HG03342 (cell line): ENCODE results near the gene NKIRAS2.

Experiments
- ATAC-seq: cut with Tn5 transposase; IDR thresholded peaks from one replicate; pipeline ENCODE4 v1.9.1; 2021; ENCODE audit warnings: mild to moderate bottlenecking, moderate library complexity; ENCODE audit not compliant: unreplicated experiment

NKIRAS2 gene

DNA sequence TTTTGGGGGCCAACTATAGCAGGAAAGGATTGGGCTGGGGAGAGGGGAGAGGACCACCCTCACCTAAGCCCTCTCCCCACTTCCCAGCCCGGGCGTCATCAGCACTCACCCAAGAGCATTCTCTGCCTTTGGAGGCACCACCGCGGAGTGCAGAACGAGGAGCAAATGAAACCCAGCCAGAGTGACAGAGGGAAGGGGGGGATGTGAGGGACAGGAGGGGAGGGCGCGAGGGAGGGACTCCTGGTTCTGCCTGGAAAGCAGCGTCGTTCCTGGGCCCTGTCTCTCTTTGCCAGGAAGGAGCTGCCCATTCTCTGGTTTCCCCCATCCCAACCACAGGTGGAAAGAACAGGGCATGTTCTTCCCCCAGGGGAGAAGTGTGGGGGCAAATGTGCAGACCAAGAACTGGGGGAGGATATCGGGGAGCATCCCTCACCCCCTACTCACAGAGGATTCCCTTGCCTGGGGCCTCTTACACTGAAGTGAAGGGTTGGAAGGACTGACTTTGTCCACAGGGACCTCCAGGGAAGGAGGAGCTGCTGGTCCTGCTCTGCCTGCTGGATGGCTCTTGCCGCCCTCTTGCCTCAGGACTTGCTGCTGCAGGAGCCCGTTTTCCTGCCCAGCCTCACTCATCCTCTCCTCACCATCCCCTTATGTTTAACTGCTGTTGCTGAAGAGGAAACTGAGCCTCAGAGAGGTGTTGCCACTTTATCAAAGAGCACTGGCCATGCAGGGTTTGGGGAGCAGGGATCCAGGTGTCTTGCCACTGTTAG, 34.0 kb downstream of the NKIRAS2 start:
- no peak for ATAC-seq

DNA sequence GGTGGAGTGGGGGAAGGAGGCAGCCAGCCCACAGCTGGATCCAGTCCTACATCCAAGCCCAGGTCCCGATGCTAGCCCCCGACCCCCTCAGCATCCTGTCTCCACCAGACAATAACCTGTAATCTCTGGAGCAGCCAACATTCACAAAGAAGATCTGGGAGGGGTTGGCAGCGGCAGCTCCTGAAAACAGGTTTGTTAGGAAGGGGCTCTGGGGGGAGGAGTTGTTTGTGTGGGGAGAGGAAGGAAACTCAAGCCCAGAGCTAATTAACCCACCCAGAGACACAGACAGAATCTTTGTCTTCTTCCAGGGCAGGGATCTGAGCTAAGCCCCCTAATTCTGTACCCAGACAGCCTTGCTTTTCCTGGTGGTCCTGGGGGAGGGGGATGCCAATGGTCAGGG, 35.1 kb downstream of the NKIRAS2 start:
- no peak for ATAC-seq

DNA sequence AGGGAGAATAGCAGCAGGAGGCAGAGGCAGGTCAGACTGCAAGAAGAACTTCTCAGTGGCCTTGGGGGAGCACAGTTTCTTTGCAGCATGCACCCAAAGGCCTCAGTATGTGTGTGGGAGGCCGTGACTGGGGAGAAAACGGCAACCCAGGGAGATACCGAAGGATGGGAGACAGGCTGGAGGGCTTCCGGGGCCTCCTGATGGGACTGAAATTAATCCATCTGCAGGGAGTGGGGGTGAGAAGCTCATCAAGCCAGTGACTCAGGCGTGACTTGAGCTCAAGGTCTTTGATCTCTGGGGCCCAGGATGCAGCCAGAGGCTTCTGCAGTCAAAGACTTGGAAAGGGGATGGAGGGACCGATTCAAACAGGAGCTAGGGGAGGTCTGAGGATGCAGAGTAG, 35.6 kb downstream of the NKIRAS2 start:
- no peak for ATAC-seq

DNA sequence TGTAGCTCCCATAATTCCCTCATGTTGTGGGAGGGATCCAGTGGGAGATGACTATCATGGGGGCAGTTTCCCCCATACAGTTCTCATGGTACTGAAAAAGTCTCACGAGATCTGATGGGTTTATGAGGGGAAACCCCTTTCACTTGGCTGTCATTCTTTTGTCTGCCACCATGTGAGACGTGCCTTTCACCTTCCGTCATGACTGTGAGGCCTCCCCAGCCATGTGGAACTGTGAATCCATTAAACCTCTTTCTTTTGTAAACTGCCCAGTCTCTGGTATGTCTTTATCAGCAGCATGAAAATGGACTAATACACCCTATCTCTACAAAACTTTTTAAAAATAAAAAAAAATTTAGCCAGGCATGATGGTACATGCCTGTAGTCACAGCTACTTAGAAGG, 36.7 kb downstream of the NKIRAS2 start:
- ATAC-seq, result no peak

DNA sequence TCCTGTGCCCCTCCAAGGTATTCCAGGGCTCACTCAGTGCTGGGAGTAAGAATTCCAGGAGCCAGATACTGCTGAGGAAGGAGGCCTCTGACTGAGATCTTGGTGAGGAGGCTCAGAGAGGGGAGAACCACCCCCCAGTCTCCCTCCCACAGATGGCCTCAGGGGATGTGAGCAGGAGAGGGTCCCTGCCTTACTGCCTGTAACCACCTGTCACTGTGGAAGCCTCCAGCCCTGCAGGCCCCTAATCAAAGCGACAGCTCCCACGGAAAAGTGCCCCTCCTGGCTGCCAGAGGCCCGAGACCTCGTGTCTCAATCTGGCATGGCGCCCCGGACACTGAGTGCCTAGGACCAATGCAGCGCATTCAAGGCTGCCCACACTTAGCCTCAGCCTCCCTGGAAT, 38.2 kb downstream of the NKIRAS2 start:
- ATAC-seq, result no peak

DNA sequence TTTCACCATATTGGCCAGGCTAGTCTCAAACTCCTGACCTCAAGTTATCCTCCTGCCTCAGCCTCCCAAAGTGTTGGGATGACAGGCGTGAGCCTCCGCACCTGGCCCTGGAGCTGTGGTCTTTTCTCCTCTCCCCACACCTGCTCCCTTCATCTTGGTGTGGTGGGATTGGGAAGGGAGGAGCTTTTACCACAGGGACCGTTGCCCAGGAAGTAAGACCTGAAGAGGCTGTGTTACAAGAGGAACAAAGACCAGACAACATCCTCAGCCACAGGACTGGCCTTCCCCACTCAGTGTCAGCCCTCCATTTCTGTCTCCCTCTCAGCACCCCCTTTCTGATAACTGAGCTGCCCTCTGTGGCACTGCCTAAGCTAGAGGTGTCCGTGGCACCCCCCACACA, 39.9 kb downstream of the NKIRAS2 start:
- ATAC-seq, result no peak

DNA sequence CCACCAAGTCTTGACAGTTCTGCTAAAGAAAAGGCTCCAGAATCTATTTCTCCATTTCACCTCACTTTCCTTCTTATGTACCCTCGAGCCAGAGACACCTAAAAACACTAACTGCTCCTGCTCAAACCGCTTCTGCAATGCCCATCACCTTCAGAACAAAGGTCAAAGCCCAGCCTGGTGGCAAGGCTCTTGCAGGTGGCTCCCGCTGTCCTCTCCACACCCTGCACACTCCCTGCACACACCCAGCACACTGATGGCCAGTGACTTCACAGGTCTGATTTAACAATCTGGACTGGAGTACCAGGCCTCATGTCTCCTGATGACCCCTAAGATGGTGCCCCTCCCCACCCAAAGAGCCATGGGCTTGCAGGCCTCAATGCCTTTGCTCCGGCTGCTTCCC, 40.3 kb downstream of the NKIRAS2 start:
- ATAC-seq, result no peak

DNA sequence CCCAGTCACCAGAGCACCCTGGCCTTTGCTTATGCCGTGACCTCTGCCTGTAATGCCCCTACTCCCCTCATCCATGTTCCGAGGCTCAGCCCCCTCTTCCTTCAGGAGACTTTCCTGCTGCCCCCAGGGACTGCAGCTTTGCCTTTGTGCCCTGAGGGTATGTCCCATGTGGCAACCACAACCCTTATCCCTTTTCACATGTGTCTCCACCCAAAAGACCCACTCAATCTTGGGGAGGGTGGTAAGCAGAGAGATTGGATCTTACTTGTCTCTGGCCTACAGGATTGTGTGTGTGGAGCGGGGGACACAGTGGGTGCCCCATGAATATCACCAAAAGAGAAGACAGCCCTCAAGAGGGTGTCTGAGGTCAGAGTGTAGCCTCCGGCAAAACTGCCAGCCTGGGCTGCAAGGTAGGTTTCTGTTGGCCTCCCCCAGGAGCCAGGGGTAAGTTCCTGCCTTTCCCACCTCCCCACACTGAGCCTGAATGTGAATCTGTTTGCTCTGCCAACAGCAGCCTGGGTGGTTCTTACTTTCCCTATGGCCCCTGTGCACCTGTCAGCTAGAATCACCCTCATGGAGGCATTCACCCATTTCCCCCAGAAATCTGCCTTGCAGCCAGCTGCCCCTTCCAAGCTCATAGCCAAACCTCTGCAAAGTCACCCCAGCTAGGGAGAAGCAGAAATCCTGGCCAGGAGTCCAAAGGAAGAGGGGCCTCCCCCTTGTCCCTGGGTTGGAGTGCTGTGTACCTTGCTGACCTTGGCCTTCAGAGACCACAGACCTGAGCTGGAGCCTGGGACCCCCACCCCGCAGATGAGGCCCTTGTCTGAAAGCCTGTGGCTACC, 42.0 kb downstream of the NKIRAS2 start:
- ATAC-seq, result no peak

DNA sequence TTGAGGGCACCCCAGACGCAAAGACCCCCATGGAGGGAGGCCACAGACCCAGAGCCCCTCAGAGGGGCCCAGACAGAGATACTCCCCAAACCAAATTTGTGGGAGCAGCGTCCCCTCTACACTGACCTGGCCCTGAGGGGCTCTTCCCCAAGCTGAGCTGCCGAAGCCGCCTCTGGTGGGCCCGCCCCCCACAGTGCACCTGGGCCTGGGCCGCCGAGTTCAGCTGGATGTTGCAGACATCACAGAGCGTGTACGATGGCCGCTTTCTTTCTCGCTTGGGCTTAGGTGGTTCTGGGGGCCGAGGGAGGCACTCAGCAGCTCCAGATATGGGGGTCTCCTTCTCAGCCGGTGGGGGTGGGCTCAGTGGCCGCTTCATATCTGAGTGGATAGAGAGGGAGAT, 42.8 kb downstream of the NKIRAS2 start:
- no peak for ATAC-seq

DNA sequence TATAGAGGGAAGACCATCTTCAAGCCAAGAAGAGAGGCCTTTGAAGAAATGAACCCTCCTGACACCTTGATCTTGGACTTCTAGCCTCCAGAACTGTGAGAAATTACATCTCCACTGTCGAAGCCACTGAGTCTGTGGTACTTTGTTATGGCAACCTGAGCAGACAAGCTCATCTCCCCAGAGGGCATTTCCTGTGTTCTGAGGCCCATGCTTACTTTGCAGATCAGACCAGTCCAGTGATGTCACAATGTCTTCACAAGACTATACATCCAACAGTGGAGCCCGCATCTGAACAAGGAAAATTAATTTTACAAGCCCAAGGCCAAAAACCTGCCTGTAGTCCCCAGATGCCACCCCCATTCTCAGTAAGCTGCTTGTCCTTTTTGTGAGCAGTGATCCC, 45.3 kb downstream of the NKIRAS2 start:
- no peak for ATAC-seq

DNA sequence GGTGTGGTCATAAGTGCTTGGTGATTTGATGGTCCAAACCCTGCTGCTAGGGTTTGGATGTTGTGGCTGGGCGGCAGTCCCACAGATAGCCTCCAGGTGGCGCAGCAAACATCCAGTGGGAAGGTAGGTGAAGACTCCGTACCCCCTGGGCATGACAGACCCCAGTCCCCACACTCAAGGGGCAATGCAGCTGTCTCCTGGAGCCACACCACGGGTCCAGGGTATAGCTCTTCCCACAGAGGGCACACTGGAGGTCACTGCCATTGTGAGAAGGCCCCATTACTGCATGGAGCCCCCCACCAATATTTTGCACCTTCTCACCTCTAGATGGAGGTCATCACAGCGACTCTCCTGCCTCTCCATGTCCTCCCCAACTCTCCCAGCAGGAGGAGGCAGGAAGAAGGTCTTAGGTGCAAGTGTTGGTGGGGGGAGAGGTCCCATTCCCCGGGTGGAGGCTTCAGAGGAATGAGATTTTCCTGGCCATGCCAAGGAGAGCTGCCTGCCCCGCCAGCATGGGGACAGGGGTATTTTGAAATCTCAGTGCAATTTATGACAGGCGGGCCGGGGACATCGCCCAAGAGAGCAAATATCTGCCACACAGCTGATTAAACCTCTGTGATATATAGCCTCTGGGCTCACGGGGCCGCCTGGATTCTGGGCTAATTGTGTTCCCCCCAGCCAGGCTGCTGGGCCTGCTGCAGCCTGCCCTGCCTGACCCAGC, 47.6 kb downstream of the NKIRAS2 start:
- no peak for ATAC-seq

DNA sequence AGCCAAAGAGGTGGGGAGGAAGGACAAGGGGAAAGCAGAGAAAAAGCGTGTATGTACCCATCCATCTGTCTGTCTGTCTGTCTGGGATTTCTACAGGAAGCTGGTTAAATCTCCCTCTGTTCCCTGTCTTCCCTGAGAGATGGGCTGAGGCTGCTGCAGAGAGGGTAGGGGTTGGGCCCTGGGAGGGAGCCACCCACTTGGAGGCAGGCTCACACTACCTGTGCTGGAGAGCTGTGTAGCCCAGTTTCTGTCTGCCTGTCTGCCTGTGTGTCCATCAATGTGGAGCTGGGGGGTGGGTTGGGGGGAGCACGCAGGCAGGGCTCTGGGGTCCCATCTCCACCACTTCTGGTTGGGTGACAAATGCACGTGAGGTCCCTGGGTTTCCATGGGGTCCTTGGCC, 49.1 kb downstream of the NKIRAS2 start:
- ATAC-seq, result no peak

DNA sequence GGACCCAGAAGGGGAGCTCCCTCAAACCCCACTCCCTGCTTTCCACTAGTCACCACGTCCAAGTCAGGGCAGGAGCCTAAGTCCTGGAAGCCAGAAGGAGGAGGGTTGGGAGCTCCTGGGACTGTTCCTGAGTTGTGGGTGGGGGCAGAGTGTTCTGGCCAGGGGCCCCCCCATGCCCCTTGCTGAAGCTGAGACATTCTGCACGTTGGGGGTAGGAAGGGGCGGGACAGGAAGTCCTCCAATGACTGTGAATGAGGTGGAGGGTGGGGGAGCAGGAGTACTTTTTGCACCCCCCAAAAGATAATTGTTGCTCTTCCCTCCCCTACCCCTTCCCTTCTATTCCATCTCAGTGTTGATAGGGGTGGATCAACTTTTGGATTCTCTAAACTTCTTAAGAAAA, 51.9 kb downstream of the NKIRAS2 start:
- ATAC-seq, result no peak

DNA sequence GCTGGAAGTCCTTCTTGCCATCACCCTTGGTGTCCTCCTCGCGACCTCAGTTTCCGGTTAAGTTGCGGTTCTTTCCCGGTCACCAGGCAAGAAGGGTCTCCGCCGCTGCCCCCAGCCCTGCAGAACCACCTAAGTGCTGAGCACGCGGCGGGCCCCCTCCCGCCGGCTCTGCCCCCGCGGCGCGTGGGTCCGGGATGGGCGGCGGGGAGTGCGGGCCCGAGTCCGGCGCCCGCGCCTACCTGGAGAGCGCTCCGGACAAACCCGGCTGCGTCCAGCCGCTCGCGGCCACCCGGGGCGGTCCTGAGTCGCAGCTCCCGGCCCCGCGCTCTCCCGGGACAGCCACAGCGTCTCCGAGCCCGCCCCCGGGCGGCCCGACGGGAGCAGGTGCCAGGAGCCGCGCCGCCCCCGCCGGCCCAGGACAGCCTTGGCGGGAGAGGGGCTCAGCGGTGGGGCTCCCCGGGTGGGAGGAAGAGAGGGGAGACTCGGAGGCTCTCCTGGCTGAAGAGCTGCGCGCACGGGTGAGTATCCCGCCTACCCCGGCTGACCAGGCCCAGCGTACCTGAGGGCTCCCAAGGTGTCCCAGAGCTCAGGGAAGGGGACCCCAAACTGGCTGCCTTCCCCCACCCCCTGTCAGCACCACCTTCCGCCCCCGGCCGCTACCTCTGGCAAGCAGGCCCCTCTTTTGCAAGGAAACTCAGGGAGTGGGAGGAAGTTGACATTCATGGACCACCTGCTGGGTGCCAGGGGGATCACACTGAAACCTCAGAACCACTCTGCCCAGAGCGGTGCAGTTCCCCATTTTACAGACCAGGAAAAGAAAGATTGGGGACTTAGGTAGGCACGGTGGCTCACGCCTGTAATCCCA, 52.7 kb downstream of the NKIRAS2 start:
- no peak for ATAC-seq
